Epithelial cell of prostate (primary cell): ENCODE data around the gene NT5C1A.
A peak's percentile ranks its signal among the peaks of the same experiment; 100 is the strongest.

ENCODE experiments used
- DNase-seq: peaks from one replicate; pipeline ENCODE4 v3.0.0-alpha.2; 2011; ENCODE audit warnings: low read depth, low spot score
- H3K27ac ChIP-seq: fragments of 450-650 bp; 2 replicates; pipeline ENCODE4 v1.5.1; 2017; ENCODE audit warnings: mild to moderate bottlenecking

Gene NT5C1A

GRCh38 chr1:39671793-39672550, at the start of gene NT5C1A:
Gene NT5C1A, minus strand, starts transcription at chr1:39672107. Its CDS starts 69 bp downstream, at chr1:39672038.
- no peak within 1 kb of the TSS for H3K27ac ChIP-seq
- no peak for DNase-seq

GRCh38 chr1:39721664-39722063, 49.8 kb upstream of the NT5C1A start:
- DNase-seq = no peak
- peak overlapping the region; percentile 62 for H3K27ac ChIP-seq

GRCh38 chr1:39720094-39720999, 48.4 kb upstream of the NT5C1A start:
- DNase-seq = no peak

DNA sequence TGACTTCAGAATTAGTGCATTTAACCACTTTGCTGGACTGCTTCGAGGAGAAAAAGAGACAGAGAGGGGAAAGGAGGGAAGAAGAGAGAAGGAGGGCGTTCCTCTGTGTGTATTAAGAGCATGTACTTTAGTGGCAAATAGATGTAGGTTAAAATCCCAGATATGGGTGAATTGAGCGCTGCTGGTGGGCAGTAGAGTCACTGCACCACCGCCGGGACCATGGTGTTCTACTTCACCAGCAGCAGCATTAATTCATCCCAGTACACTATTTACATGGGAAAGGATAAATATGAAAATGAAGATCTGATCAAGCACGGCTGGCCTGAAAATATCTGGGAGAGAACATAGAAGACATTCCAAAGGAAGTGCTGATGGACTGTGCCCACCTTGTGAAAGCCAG, 45.9 kb upstream of the NT5C1A start:
- H3K27ac ChIP-seq = no peak overlapping the region

More at GRCh38 chr1:39720094-39720999, 48.4 kb upstream of the NT5C1A start:
- H3K27ac ChIP-seq = no peak overlapping the region

GRCh38 chr1:39713557-39713956, 41.6 kb upstream of the NT5C1A start:
- no peak overlapping the region for H3K27ac ChIP-seq
- DNase-seq = no peak

More for the DNA sequence above, 45.9 kb upstream of the NT5C1A start:
- no peak for DNase-seq

DNA sequence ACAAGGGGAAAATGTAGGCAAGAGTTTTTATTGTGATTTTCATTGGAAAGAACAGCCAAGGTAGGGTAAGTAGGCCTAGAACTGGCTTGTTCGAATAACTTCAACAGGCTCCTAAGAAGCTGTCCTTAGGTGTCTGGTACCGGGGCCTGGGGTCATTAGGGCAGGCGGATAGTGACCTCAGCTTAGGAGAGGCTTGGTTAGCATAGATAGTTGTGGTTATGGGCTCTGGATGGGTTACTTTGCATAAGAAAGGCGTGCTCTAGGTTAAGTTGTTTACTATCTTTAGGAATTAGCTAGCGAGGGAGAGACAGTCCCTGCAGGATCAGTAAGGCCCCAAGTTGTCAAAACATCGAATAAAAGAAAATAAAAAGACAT, 40.0 kb upstream of the NT5C1A start:
- H3K27ac ChIP-seq = no peak overlapping the region
- no peak for DNase-seq

DNA sequence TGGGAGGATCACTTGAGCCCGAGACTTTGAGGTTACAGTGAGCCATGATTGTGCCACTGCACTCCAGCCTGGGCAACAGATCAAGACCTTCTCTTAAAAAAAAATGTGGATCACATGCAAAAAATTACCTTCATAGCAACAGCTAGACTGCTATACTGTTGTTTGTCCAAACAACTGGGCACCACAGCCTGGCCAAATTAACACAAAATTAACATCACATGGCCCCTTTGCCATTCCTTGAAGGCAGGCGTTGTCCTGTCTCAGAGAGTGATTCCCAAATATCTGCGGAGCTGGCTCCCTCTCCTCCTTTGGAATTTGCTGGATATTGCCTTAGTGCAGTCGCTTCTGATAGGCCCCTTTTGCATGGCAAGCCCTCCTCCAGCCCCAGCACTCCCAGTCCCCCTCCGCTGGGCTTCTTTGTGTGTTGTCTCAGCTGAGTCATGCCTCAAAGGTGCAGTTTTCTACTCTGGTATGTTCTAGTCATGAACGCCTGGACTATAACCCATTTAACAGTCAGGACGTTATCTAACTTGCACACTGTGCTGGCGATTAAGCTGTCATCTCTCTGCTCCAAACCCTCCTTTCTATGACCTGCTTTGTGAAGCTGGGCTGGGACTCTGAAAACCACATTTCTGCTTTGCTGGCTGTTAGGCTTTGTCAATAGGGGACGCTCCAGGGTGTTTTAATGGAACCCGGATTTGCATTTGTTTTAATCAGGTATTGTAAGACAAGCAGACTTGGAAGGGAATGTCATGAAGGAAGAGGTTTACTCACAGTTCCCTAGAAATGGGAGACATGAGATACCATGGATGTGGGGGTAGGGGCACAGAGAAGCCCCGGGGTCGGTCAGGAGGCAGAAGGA, 39.4 kb upstream of the NT5C1A start:
- H3K27ac ChIP-seq = no peak overlapping the region
- DNase-seq = no peak

- no peak overlapping the region for H3K27ac ChIP-seq
- DNase-seq = no peak
Measured at GRCh38 chr1:39707506-39707905, 35.6 kb upstream of the NT5C1A start.

DNA sequence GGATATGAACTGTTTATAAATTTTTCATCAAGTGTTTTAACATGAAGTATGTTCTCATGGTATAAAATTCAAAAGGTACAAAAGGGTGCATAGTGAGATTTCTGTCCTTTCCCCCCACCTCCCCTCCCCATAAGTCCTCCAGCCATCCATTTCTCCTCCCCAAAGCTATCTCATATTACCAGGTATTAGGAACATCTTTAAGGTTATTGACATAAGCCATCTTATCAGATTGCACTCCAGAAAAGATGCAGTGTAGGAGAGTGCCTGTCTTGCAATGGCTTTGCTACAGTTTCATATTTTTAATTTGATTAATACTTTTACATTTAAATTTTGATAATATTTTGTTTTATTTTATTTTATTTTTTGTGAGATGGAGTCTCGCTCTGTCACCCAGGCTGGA, 32.9 kb upstream of the NT5C1A start:
- no peak for DNase-seq
- no peak overlapping the region for H3K27ac ChIP-seq

DNA sequence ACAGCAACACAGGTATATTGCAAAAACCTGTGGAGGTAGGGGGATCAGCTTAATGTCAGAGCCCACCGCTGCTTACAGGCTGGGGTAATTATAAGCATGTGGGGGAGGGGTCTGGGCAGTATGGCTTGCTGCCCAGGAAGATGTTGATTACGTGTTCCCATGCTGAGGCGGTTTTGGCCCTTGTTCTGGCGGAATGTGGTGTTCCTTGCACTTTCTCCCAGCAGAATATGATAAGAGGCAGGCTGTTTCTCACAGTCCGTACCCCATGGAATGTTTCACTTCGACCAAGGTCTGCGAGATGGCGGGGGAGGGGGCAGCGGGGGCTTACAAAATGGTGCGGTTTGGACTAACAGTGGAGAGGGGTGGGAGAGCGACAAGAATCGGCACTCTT, 29.1 kb upstream of the NT5C1A start:
- DNase-seq = no peak

DNA sequence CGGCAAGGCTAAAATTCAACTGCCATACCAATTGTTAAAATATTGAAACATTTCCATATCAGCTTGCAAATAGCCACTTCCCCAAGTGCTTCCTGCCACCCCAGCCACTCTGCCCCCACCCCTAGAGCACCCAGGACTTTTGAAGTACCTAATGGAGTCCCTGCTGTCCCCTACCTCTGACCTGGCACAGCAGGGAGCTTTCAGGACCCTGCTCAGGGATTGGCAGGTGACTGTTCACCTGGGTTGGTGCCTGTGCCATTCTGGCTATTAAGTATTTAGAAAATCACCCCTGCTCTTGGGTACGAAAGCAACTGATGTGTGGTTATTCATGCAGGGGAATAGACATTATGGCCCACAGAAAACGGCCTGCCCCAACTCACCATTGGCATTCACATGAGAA, 28.4 kb upstream of the NT5C1A start:
- no peak for DNase-seq
- no peak overlapping the region for H3K27ac ChIP-seq

More for the DNA sequence above, 29.1 kb upstream of the NT5C1A start:
- H3K27ac ChIP-seq = no peak overlapping the region

- no peak for DNase-seq
- H3K27ac ChIP-seq = no peak overlapping the region
Measured at GRCh38 chr1:39699419-39699818, 27.5 kb upstream of the NT5C1A start.

DNA sequence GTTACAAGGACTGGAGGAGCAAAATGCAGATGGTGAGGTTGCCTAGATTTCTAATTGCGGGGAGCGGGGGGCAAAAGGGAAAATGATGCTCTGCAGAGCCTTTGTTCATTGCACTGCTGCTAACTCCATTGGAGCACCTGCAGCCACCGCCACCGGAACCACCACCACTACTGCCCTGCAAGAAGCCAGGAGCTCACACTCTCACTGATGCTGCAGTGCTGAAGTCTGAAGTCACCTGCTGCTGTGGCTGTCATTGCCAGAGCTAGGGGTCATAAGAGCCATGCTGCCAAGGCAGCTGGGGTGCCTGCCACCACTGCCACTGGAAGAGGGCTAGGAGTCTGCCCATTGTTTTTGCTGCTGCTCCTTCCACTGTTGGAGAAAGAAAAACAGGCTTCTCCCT, 26.7 kb upstream of the NT5C1A start:
- no peak for DNase-seq
- H3K27ac ChIP-seq = no peak overlapping the region

DNA sequence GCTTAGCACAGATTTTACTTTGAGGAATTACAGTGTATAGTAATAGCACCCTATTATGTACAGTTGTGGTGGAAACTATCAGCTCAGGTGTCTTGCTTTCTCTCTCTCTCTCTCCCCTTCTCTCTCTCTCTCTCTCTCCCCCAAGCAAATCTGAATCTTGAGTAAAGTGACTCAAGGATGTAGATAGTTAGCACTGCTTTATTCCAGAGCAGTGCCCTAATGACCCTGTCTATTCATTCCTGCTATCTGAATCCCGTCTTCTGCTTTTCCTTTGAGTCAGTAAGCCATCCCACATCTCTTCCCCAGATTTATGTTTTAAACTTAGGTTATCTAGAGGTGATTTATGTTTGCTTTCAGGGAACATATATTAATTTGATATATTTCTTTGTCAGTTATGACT, 24.5 kb upstream of the NT5C1A start:
- no peak for DNase-seq
- H3K27ac ChIP-seq = no peak overlapping the region

DNA sequence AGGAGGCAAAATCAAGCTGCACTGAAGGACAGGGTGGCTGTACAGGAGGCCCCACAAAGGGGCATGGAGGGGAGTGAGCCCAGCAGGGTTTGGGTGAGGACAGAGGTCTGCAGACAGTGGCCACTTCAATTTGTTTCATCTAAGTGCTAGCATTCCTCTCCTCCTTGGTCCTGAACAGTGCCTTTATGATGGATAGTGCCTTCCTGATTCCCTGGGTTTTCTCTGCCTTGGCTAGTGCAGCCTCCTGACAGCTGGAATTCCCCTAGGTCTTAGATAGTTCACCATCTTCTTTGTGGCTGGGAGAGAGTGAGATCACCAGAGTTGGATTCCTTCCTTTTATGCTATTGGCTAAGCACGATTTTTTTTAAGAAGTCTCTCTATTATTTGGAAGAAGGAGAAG, 23.1 kb upstream of the NT5C1A start:
- no peak overlapping the region for H3K27ac ChIP-seq
- no peak for DNase-seq

DNA sequence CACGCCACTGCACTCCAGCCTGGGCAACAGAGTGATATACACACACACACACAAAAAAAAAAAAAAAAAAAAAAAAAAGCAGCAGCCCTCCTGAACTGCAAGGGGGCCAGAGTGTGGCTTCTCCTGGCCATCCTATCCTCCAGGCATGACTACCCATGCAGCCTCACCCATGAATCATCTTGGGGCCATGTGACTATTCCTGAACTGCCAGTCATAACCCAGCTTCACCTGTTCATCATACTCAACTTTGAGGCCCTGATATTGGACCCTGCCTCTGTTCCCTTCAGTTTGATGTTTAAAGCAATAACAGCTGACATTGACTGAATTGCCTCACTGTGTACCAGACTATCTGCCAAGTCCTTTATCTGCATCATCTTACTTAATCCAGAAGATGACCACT, 22.1 kb upstream of the NT5C1A start:
- no peak for DNase-seq
- no peak overlapping the region for H3K27ac ChIP-seq

DNA sequence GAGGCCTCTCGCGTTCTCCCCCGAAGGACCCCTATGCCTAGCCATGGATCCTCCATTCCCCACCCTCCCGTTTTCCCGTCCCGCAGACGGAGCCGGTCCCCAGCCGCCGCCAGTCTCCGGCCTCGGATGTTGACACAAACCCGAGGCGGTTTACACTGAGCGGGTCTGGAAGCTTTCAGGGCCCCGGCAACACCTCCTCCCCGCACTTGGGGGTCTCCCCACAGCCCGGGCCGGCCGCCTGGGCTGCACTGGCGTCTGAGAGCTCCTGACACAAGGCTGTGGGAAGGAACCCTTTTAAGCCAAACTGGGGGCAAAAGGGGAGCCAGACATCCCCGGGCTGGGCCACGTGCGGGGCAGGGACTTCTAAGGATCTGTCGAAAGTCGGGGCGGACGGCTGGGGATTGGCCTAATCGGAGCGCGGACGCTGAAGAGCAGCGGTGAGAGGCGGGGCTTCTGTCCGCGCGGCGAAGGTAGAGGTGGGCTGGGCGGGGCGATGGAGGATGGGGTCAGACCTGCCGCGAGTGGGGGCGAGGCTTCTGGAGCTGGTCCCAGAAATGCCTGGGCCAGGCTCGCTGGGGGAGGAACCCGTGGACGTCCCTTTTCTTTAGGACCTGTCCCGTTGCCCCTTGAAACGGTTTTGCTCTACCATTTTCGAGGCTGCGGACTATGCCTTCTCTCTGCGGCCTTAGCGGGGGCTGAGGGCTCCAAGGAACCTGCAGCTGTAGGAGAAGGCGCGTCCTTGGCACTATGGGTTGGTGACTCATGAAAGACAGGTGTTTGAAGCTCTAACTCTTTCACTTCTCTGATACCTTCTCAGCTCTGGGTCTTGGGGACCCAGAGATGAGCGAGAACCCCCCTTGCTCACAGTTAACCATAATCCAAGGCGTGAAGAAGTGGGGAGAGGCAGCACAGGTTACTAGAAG, 20.5 kb upstream of the NT5C1A start:
- DNase-seq = no peak
- H3K27ac ChIP-seq = no peak overlapping the region

DNA sequence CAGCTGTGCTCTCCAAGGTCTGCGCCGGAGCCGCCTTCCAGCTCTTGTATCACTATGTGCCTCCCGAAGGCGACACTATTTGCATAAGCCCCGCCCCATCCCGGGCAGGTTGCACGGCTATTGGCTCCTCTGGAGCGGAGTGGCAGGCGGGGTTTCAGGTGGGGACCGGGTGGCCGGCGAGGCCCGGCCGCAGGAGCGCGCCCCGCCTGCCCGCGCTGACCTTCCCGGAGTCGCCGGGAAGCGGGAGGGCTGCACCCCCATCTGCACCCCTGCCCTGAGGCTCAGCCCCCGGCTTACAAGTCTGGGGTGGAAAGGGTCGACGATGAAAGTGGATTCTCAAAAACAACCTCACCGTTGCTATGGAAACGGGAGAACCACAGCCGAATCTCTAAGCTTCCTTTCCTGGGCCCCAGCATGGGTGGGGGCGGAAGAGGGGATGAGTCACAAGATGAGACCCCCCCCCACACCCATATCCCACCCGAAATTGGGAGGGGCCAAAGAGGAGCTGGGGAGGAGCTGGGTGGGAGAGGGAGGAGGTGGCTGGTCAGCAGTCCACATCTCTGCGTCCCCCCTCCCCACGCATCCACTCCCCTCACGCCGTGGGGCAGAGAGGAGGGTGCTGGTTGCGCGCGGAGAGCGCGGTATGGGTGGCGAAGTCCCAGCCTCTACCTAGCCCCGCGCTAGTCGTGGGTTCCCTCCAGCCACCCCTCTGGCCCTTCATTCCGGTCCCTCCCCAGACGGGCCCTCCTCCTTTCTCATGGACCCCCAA, 19.7 kb upstream of the NT5C1A start, which contains the start of gene HPCAL4:
Gene HPCAL4, minus strand, starts transcription at position 51 of the 769 bp plus-strand sequence. CDS start 6,830 bp downstream, outside the sequence.
- DNase-seq = no peak
- no peak within 1 kb of the TSS for H3K27ac ChIP-seq
